Naive thymus-derived CD4-positive, alpha-beta T cell (primary cell): Measurements from ENCODE around the gene RAB11B. TPM values are rescaled to one million over a fixed set of nuclear protein-coding genes. Genes with fewer than 3 reads are reported as not detected.
"Not testable (repeated sequence)": the region's sequence is repeated elsewhere in the genome, so short reads cannot be mapped to it uniquely, and the experiment has no call there.

ENCODE experiments used
- ATAC-seq: fragments of 150-1000 bp; cut with Tn5 transposase; 2 replicates; pipeline ENCODE4 v1.10.0; 2021; ENCODE audit warnings: mild to moderate bottlenecking, moderate library complexity
- CTCF ChIA-PET: fragments of 350-600 bp; sonication (Branson Sonifier 250); formaldehyde crosslinking; loops from one replicate; lab custom pipeline; 2021; ENCODE audit warnings: antibody characterized with exemption; lab: Charles Lee
- POLR2A ChIA-PET: fragments of 350-600 bp; sonication (Branson Sonifier 250); formaldehyde crosslinking; loops from one replicate; lab custom pipeline; 2021; ENCODE audit warnings: antibody characterized with exemption, inconsistent platforms; lab: Charles Lee
- DNase-seq, 9 donors: peaks; one replicate each; pipeline versions ENCODE4 v3.0.0 to v3.0.0-alpha.2; 2020 to 2022; ENCODE audit warnings: mixed read lengths in 1 of 9
- H3K27ac ChIP-seq: one replicate; pipeline ENCODE4 v1.7.0; 2013; ENCODE audit warnings: mild to moderate bottlenecking, low read depth, low read length, moderate library complexity
- H3K27me3 ChIP-seq, 2 donors: one replicate each; pipeline ENCODE4 v1.7.0; 2013; ENCODE audit warnings: low read length in 2 of 2, mild to moderate bottlenecking in 2 of 2, moderate library complexity in 2 of 2; ENCODE audit not compliant: control insufficient read depth in 2 of 2, insufficient read depth in 2 of 2
- H3K36me3 ChIP-seq, 3 experiments: 1 replicate in 2 of 3; 2 replicates in 1 of 3; pipeline ENCODE4 v1.7.0; 2013; ENCODE audit warnings: low read length in 3 of 3, mild to moderate bottlenecking in 3 of 3, moderate library complexity in 1 of 3; ENCODE audit not compliant: insufficient read depth in 3 of 3, control insufficient read depth in 2 of 3
- H3K4me1 ChIP-seq, 2 donors: one replicate each; pipeline ENCODE4 v1.7.0; 2013; ENCODE audit warnings: low read length in 2 of 2, mild to moderate bottlenecking in 2 of 2, moderate library complexity in 1 of 2; ENCODE audit not compliant: control insufficient read depth in 2 of 2, insufficient read depth in 2 of 2
- H3K4me3 ChIP-seq: 2 replicates; pipeline ENCODE4 v1.7.0; 2013; ENCODE audit warnings: mild to moderate bottlenecking, low read length
- H3K9me3 ChIP-seq, 3 experiments: 1 replicate in 2 of 3; 2 replicates in 1 of 3; pipeline ENCODE4 v1.7.0; 2013; ENCODE audit warnings: low read length in 3 of 3; ENCODE audit not compliant: control insufficient read depth in 2 of 3
- H3K27ac Mint-ChIP-seq, 9 donors: one replicate each; pipeline ENCODE4 v1.8.0; 2020 to 2022; ENCODE audit warnings: mixed read lengths in 9 of 9, mild to moderate bottlenecking in 8 of 9, moderate library complexity in 5 of 9, inconsistent platforms in 2 of 9
- H3K27me3 Mint-ChIP-seq, 5 donors: one replicate each; pipeline ENCODE4 v1.8.0; 2021 to 2022; ENCODE audit warnings: mixed read lengths in 5 of 5, mild to moderate bottlenecking in 1 of 5
- H3K36me3 Mint-ChIP-seq, 5 donors: one replicate each; pipeline ENCODE4 v1.8.0; 2020 to 2022; ENCODE audit warnings: mixed read lengths in 5 of 5, mild to moderate bottlenecking in 3 of 5, inconsistent platforms in 1 of 5
- H3K4me1 Mint-ChIP-seq, 7 donors: one replicate each; pipeline ENCODE4 v1.8.0; 2020 to 2022; ENCODE audit warnings: mixed read lengths in 7 of 7, mild to moderate bottlenecking in 3 of 7, inconsistent platforms in 1 of 7
- H3K4me3 Mint-ChIP-seq, 10 donors: one replicate each; pipeline ENCODE4 v1.8.0; 2020 to 2022; ENCODE audit warnings: mild to moderate bottlenecking in 10 of 10, mixed read lengths in 10 of 10, moderate library complexity in 6 of 10, inconsistent platforms in 2 of 10
- H3K9me3 Mint-ChIP-seq, 11 donors: one replicate each; pipeline ENCODE4 v1.8.0; 2020 to 2022; ENCODE audit warnings: mixed read lengths in 11 of 11, mild to moderate bottlenecking in 4 of 11, inconsistent platforms in 1 of 11, moderate library complexity in 1 of 11
- intact Hi-C, 2 donors: fragments of 100-400 bp; cut with micrococcal nuclease; formaldehyde crosslinking; loops; one replicate each; pipeline ENCODE4 v1.15.1; 2023
- polyA plus RNA-seq, 2 donors: library from polyadenylated mRNA; unstranded; fragments of 300-500 nt; fragmentation: Illumina TruSeq; gene quantifications; one replicate each; pipeline ENCODE4 v1.2.3, GENCODE V29; 2021
- total RNA-seq, 6 experiments: library from RNA in 5 of 6; stranded (reverse) in 5 of 6; gene quantifications; 1 replicate in 5 of 6; 2 replicates in 1 of 6; pipeline ENCODE4 v1.2.3 and lab custom pipeline; 2021 to 2026

Gene RAB11B
- total and polyA plus RNA-seq, 7 experiments from 2014 or later, result 53.1 to 113 (median 95.3) TPM

DNA sequence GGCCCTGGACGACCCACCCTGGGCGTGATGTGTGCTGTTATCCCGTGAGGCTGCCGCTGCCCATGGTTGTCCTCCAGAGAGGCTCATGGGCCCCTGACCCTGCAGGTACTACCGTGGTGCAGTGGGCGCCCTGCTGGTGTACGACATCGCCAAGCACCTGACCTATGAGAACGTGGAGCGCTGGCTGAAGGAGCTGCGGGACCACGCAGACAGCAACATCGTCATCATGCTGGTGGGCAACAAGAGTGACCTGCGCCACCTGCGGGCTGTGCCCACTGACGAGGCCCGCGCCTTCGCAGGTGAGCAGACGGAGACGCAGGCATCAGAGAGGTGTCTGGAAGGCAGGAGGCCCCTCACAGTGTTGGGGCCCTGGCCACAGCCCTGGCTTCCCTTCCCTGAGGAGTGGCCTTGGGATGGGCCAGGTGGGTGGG lies 11.8 kb downstream of the RAB11B start:
- Mint-ChIP-seq H3K27ac (peak overlapping the region in 1 of 9 donors; percentile 68), H3K36me3 (peaks cover 0 to 12% (median 1%) of the 10 kb centered on the region in 5 donors), H3K4me3 (no peak overlapping the region), H3K4me1 (peaks cover 5 to 12% (median 6%) of the 10 kb centered on the region in 7 donors), H3K9me3 (peaks cover 0 to 2% (median 0%) of the 10 kb centered on the region in 11 donors), H3K27me3 (no peaks in the 10 kb centered on the region)
- ATAC-seq (no peak), DNase-seq (no peak)
- ChIA-PET POLR2A (no interaction called here), CTCF (no interaction called here)
- no peak overlapping the region for H3K4me3 ChIP-seq
- H3K4me1 ChIP-seq, result peaks cover 0 to 2% of the 10 kb centered on the region in 2 donors
- no peaks in the 10 kb centered on the region for H3K27me3 ChIP-seq
- intact Hi-C loops, result no loop called here
- H3K36me3 ChIP-seq, result peaks cover 0 to 62% (median 10%) of the 10 kb centered on the region in 3 experiments
- no peak overlapping the region for H3K27ac ChIP-seq
- no peaks in the 10 kb centered on the region for H3K9me3 ChIP-seq

DNA sequence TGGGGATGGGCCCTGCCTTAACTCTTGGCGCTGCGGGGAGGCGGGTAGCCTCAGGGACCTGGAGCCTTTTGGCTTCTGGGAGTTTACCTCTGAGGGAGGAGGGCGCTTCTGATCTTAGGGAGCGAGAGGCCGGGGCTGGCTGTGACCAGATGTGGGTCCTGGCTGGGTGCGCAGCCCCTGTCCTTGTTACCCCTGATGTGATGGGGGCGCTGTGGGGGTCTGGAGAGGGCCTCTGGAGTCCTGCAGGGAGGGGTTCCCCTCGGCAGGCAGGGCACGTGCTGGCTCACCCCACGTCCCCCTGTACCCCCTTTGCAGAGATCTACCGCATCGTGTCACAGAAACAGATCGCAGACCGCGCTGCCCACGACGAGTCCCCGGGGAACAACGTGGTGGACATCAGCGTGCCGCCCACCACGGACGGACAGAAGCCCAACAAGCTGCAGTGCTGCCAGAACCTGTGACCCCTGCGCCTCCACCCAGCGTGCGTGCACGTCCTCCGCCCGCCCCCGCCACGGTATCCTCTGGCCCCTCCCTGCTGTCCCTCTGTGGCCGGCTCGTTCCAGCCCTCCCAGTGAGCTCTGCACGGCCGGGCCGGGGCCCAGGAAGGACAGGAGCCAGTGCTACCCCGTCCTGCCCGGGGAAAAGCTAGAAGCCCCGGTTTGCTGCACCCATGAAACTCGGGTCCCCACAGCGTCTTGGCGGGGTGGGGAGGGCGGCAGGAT lies 13.1 kb downstream of the RAB11B start:
- Histone ChIP-seq H3K27me3 (no peaks in the 10 kb centered on the region), H3K36me3 (peaks cover 0 to 56% (median 10%) of the 10 kb centered on the region in 3 experiments), H3K4me3 (no peak overlapping the region), H3K4me1 (no peaks in the 10 kb centered on the region), H3K27ac (no peak overlapping the region), H3K9me3 (no peaks in the 10 kb centered on the region)
- intact Hi-C loops, result no loop called here
- peaks cover 0 to 10% (median 0%) of the 10 kb centered on the region in 7 donors for H3K4me1 Mint-ChIP-seq
- H3K4me3 Mint-ChIP-seq, result no peak overlapping the region
- ChIA-PET POLR2A (no interaction called here), CTCF (no interaction called here)
- H3K27me3 Mint-ChIP-seq, result no peaks in the 10 kb centered on the region
- peaks cover 0 to 12% (median 0%) of the 10 kb centered on the region in 5 donors for H3K36me3 Mint-ChIP-seq
- no peak for DNase-seq
- ATAC-seq, result no peak
- H3K9me3 Mint-ChIP-seq, result peaks cover 0 to 2% (median 0%) of the 10 kb centered on the region in 11 donors
- H3K27ac Mint-ChIP-seq, result no peak overlapping the region

DNA sequence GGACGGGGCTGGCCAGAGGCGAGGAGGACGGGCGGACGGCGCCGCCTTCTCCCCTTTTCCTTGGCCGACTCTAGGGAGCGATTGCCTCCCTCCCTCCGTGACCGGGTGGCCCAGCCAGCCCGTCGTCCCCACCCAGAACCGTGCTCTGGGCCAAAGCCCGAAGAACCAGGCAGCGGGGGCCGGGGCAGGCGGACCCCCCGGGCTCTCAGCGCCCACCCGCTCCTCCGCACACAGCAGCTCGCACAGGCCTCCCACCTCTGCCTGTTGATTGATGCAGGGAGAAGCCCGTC lies 13.6 kb downstream of the RAB11B start:
- Mint-ChIP-seq H3K36me3 (peaks cover 0 to 12% (median 0%) of the 10 kb centered on the region in 5 donors), H3K4me3 (no peak overlapping the region), H3K27ac (no peak overlapping the region), H3K4me1 (peaks cover 0 to 10% (median 0%) of the 10 kb centered on the region in 7 donors), H3K27me3 (no peaks in the 10 kb centered on the region), H3K9me3 (peaks cover 0 to 2% (median 0%) of the 10 kb centered on the region in 11 donors)
- no peaks in the 10 kb centered on the region for H3K4me1 ChIP-seq
- intact Hi-C loops, result no loop called here
- no peak for ATAC-seq
- peaks cover 0 to 52% (median 10%) of the 10 kb centered on the region in 3 experiments for H3K36me3 ChIP-seq
- ChIA-PET CTCF (no interaction called here), POLR2A (no interaction called here)
- H3K27ac ChIP-seq, result no peak overlapping the region
- no peaks in the 10 kb centered on the region for H3K9me3 ChIP-seq
- no peak for DNase-seq
- H3K27me3 ChIP-seq, result no peaks in the 10 kb centered on the region
- no peak overlapping the region for H3K4me3 ChIP-seq

DNA sequence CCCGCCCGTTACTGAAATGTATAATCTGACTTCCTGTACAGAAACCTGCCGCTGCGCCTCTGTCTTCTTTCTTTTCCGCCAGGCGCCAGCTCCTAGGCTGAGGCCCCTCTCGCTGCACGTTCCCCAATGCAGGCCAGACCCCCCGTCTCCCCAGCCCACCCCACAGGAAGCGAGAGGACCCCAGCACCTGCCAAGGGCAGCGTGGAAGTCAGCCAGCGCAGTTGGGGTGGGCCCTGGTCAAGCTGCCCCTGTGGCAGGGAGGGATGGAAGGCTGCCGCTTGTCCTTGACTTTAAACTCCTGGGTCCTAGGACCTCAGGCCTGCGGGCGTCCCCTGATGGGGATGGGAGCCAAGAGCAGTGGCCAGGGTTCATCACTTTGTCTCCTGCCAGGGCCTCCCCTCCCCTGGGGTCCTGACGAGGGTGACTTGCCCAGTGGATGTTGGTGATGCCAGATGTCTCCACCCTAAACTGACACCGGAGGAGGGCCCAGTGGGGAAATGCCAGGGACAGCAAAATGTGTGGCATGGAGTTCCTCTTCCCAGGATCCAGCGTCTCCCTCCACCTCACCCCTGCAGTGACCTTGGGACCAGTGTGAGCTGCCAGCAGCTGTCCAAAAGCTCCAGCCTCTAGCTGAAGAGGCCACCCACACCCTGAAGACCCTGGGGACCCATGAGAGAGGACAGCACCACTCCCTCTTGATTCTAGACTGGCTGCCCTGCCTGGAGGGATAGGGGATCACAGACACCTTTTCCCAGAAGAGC lies 14.4 kb downstream of the RAB11B start:
- Histone ChIP-seq H3K27me3 (no peaks in the 10 kb centered on the region), H3K9me3 (no peaks in the 10 kb centered on the region), H3K36me3 (peaks cover 0 to 48% (median 10%) of the 10 kb centered on the region in 3 experiments), H3K27ac (no peak overlapping the region), H3K4me3 (no peak overlapping the region), H3K4me1 (no peaks in the 10 kb centered on the region)
- ATAC-seq (no peak), DNase-seq (no peak)
- H3K4me3 Mint-ChIP-seq, result no peak overlapping the region
- intact Hi-C loops, result no loop called here
- H3K4me1 Mint-ChIP-seq, result peaks cover 0 to 10% (median 0%) of the 10 kb centered on the region in 7 donors
- H3K36me3 Mint-ChIP-seq, result peaks cover 0 to 12% (median 0%) of the 10 kb centered on the region in 5 donors
- ChIA-PET CTCF (interaction anchor here (1.2 kb wide), 2 partner anchors 83 to 174 kb away, joined by 3 to 4 read pairs; no protein-coding TSS in a partner anchor), POLR2A (interaction anchor here (0.6 kb wide), 1 partner anchor 166 kb away, joined by 4 read pairs; no protein-coding TSS in a partner anchor)
- H3K9me3 Mint-ChIP-seq, result peaks cover 0 to 2% (median 0%) of the 10 kb centered on the region in 11 donors
- peak overlapping the region in 1 of 9 donors; percentile 9 for H3K27ac Mint-ChIP-seq
- H3K27me3 Mint-ChIP-seq, result no peaks in the 10 kb centered on the region

DNA sequence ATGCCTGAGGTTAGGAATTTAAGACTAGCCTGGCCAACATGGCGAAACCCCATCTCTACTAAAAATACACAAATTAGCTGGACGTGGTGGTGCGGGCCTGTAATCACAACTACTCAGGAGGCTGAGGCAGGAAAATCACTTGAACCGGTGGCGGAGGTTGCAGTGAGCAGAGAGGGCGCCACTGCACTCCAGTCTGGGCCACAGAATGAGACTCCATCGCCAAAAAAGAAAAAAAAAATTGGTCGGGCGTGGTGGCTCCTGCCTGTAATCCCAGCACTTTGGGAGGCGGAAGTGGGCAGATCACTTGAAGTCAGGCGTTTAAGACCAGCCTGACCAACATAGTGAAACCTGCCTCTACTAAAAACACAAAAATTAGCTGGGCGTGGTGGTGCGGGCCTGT lies 20.6 kb downstream of the RAB11B start:
- H3K27ac ChIP-seq, H3K4me1 ChIP-seq, DNase-seq, H3K27me3 Mint-ChIP-seq, H3K4me3 ChIP-seq, H3K9me3 Mint-ChIP-seq, ATAC-seq, H3K4me3 Mint-ChIP-seq, H3K36me3 Mint-ChIP-seq, H3K36me3 ChIP-seq, H3K27me3 ChIP-seq, H3K9me3 ChIP-seq: not testable (repeated sequence)
- POLR2A ChIA-PET, result interaction anchor here (0.6 to 4.7 kb wide), 4 partner anchors 17 to 183 kb away, joined by 3 to 23 read pairs (median 6); no protein-coding TSS in a partner anchor
- Mint-ChIP-seq H3K27ac (peak overlapping the region in 1 of 9 donors; percentile 25), H3K4me1 (peaks cover 0 to 15% (median 13%) of the 10 kb centered on the region in 7 donors)
- CTCF ChIA-PET, result interaction anchor here (0.7 to 1.1 kb wide), 2 partner anchors 20 to 58 kb away, joined by 3 to 4 read pairs; no protein-coding TSS in a partner anchor
- intact Hi-C loops, result loop anchor here in 1 of 2 donors (5.0 kb wide), 1 partner anchor 68 kb away; the partner anchor contains the start of gene KANK3
